GM19324 (cell line): Measurements from ENCODE around the gene BDNF.
"Not testable (repeated sequence)": the region's sequence is repeated elsewhere in the genome, so short reads cannot be mapped to it uniquely, and the experiment has no call there.

Source experiments
- ATAC-seq: cut with Tn5 transposase; IDR thresholded peaks from one replicate; pipeline ENCODE4 v1.9.1; 2021; ENCODE audit warnings: mild to moderate bottlenecking, moderate library complexity; ENCODE audit not compliant: unreplicated experiment, low FRiP score

BDNF gene

GRCh38 chr11:27700351-27701301 lies at the start of gene BDNF:
BDNF (minus strand) TSS chr11:27700455; CDS start chr11:27658564, 41,891 bp downstream.
- ATAC-seq, result peak; percentile 38

GRCh38 chr11:27740362-27741013 lies 40.2 kb upstream of the BDNF start:
- ATAC-seq, result no peak

- no peak for ATAC-seq
Observed at GRCh38 chr11:27735281-27735680, 35.0 kb upstream of the BDNF start.

- ATAC-seq, result not testable (repeated sequence)
Observed at GRCh38 chr11:27731803-27732202, 31.5 kb upstream of the BDNF start.

- ATAC-seq, result no peak
Observed at GRCh38 chr11:27726981-27727380, 26.7 kb upstream of the BDNF start.

GRCh38 chr11:27723687-27724086 lies 23.4 kb upstream of the BDNF start:
- no peak for ATAC-seq

GRCh38 chr11:27722953-27723344 lies 22.7 kb upstream of the BDNF start:
- no peak for ATAC-seq

- no peak for ATAC-seq
Observed at GRCh38 chr11:27722117-27722952, 22.1 kb upstream of the BDNF start.

GRCh38 chr11:27721264-27722116 lies 21.2 kb upstream of the BDNF start:
- no peak for ATAC-seq

- ATAC-seq, result no peak
Observed at GRCh38 chr11:27720277-27720830, 20.1 kb upstream of the BDNF start.

GRCh38 chr11:27719546-27719925 lies 19.3 kb upstream of the BDNF start:
- no peak for ATAC-seq

- ATAC-seq, result no peak
Observed at GRCh38 chr11:27718863-27719545, 18.7 kb upstream of the BDNF start.

- no peak for ATAC-seq
Observed at GRCh38 chr11:27718346-27718862, 18.1 kb upstream of the BDNF start.

GRCh38 chr11:27717801-27718229 lies 17.6 kb upstream of the BDNF start:
- no peak for ATAC-seq

GRCh38 chr11:27717377-27717776 lies 17.1 kb upstream of the BDNF start:
- no peak for ATAC-seq

- no peak for ATAC-seq
Observed at GRCh38 chr11:27716835-27717234, 16.6 kb upstream of the BDNF start.

- no peak for ATAC-seq
Observed at GRCh38 chr11:27716216-27716615, 16.0 kb upstream of the BDNF start.

- ATAC-seq, result no peak
Observed at GRCh38 chr11:27711725-27712124, 11.5 kb upstream of the BDNF start.

- no peak for ATAC-seq
Observed at GRCh38 chr11:27710536-27710935, 10.3 kb upstream of the BDNF start.
